GM18870 (cell line): Measurements from ENCODE around the gene NT5DC2.

Source experiments
- ATAC-seq: cut with Tn5 transposase; IDR thresholded peaks from one replicate; pipeline ENCODE4 v1.9.1; 2021; ENCODE audit warnings: moderate library complexity; ENCODE audit not compliant: unreplicated experiment

The NT5DC2 gene

DNA sequence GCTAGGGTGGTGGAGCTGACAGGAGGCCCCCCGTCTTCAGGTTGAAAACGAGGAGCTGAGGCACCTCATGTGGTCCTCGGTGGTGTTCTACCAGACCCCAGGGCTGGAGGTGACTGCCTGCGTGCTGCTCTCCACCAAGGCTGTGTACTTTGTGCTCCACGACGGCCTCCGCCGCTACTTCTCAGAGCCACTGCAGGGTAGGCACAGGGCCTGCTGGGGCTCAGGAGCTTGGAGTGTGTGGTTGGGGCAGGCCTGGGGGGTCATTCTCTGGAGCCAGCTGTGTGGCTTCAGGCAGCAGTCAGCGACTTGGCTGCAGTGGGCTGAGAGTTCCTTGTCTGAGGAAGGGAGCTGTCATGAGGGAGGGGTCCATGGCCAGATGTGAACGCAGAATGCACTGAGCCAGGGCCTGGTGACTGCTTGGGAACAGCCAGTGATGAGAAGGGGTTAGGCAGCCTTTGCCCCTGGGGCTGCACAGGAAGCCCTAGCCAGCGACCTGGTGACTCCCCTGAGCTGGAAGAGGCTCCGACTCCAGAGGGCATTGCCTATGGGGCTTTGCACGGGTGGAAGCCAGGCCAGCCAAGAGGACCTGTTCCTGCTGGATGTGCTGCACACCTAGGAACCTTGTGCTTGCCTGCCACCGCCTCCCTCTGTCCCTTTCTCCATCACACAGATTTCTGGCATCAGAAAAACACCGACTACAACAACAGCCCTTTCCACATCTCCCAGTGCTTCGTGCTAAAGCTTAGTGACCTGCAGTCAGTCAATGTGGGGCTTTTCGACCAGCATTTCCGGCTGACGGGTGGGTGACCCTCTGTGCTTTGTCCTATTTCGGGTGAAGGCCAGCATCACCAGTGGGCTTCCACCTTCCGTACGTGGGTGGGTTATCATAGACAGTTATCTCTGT is 43.4 kb downstream of the NT5DC2 start:
- ATAC-seq = no peak

DNA sequence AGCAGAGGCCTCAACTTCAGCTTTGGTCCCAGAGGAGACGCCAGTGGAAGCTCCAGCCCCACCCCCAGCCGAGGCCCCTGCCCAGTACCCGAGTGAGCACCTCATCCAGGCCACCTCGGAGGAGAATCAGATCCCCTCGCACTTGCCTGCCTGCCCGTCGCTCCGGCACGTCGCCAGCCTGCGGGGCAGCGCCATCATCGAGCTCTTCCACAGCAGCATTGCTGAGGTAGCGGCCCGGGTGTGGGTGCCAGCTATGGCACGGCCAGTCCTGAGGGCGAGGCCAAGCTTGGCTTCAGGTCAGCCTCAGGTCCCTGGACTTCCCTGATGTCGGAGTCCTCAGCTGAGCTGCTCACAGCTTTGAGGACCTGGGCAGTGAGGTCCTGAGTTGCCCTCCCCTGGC is 44.2 kb downstream of the NT5DC2 start:
- ATAC-seq = no peak

DNA sequence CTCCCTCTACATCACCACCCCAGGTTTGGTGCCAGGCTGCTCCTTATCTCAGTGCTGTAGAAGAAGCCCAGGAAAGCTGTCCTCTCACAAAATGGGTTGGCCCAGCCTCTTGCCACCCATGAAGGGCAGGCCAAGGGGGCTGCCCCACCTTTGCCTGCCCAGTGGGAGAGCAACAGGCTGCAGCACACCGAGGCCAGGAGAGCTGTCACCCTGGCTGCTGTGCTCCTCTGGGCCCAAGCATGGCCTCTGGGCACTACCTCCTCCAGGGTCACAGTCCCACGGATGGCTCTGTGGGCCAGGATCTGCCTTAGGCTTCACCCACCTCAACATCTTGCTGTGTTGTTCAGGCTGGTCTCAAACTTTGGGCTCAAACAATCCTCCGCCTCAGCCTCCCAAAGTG is 44.9 kb downstream of the NT5DC2 start:
- ATAC-seq = no peak

DNA sequence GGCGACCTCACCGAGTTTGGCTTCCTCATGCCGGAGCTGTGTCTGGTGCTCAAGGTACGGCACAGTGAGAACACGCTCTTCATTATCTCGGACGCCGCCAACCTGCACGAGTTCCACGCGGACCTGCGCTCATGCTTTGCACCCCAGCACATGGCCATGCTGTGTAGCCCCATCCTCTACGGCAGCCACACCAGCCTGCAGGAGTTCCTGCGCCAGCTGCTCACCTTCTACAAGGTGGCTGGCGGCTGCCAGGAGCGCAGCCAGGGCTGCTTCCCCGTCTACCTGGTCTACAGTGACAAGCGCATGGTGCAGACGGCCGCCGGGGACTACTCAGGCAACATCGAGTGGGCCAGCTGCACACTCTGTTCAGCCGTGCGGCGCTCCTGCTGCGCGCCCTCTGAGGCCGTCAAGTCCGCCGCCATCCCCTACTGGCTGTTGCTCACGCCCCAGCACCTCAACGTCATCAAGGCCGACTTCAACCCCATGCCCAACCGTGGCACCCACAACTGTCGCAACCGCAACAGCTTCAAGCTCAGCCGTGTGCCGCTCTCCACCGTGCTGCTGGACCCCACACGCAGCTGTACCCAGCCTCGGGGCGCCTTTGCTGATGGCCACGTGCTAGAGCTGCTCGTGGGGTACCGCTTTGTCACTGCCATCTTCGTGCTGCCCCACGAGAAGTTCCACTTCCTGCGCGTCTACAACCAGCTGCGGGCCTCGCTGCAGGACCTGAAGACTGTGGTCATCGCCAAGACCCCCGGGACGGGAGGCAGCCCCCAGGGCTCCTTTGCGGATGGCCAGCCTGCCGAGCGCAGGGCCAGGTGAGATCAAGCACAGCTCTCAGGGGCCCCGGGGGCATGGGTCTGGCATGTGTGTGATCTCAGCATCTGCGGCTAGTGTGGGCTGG is 45.6 kb downstream of the NT5DC2 start:
- no peak for ATAC-seq

DNA sequence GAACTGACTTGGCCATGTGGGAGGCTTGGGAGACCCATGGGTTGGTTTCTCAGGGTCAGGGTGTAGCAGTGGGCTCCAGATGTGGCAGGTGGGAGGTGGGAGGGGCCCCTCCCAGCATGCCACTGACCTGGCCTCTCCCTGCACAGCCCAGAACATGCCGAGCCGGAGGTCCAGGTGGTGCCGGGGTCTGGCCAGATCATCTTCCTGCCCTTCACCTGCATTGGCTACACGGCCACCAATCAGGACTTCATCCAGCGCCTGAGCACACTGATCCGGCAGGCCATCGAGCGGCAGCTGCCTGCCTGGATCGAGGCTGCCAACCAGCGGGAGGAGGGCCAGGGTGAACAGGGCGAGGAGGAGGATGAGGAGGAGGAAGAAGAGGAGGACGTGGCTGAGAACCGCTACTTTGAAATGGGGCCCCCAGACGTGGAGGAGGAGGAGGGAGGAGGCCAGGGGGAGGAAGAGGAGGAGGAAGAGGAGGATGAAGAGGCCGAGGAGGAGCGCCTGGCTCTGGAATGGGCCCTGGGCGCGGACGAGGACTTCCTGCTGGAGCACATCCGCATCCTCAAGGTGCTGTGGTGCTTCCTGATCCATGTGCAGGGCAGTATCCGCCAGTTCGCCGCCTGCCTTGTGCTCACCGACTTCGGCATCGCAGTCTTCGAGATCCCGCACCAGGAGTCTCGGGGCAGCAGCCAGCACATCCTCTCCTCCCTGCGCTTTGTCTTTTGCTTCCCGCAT is 46.4 kb downstream of the NT5DC2 start:
- ATAC-seq = no peak

DNA sequence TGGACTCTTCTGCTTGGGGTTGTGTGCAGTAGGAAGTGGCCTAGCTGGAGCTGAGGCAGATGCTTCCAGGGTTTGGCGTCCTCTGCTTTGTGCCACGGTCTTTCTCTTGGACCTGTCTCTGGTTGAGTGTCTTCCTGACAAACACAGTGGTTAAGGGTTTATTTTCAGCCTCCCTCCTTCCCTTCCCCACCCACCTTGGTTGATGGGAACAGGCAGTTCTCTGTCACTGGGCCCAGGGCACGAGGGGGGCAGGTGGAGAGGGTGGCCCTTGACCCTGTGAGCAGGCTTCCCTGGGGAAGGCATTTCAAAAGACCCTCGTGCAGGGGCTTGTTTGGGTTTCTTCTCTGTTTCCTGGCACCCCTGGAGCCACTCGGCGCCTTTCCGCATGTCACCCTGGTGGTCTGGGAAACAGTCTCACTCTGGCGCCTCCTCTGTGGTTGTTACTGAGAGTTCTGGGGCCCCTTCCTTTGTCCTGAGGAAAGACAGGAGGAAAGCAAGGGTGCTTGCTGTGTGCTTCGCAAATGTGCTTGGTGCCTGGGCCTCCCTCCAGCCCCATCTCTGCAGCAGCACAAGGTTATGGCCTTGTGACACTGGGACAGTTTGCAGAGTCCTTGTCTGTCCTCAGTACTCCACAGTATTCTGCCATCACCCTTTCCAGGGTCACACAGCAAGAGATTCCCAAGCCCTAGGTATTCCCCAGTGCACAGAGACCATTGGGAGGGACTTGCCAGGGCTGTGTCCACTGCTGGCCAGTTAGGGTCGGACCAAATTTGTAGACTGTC is 48.8 kb downstream of the NT5DC2 start:
- ATAC-seq = no peak

DNA sequence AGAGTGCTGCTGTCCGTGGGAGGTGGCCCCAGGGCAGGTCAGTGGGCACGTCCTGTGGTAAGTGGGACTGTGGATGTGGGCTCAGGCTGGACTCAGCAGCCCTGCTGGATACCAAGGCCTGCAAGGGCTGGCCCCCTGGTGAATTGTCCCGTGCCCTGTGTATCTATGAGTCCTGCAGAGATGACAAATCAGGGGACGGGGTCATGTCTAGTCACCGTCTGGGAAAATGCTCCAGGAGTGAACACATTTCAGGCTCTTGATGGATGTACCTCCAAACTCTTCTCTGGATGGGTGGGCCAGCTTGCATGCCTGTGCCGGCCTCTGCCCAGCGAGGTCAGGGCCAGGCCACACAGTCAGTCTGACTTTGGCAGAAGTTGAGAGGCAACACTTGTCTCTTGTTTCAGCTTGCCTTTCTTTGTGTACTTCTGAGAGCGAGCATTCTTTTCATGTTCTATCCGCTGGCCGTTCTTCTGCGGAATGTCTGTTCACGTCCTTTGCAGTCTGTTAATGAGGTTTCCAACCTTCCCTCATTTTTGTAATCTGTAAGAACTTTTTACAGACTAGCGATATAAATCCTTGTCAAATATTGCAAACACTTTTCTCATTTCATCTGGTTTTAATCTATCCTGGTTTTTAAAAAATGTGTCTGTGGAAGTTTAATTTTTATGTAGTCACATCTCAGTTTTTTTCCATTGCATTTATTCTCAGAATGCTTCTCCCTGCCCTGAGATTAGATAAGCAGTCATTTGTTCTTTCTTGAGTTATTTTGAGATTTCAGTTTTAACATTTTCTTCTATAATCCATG is 49.9 kb downstream of the NT5DC2 start:
- ATAC-seq = no peak

DNA sequence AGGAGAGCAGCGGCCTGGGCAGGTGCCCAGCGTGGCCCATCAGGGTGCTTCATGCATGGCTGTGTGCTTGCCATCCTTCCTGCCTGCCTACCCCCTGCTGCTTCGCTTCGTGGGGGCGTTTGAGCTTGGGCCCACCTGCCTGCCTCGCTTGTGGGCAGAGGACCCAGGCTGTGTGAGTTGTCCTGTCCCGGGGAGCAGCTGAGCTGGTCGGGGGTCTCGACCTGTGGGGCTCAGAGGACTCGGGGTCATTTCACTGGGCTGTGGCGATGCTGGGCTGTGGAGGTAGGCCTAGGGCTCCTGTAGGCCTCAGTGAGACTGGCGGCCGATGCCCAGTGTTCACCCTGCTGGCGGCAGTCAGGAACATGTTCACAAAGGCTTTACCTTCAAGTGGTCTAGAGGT is 50.6 kb downstream of the NT5DC2 start:
- no peak for ATAC-seq

DNA sequence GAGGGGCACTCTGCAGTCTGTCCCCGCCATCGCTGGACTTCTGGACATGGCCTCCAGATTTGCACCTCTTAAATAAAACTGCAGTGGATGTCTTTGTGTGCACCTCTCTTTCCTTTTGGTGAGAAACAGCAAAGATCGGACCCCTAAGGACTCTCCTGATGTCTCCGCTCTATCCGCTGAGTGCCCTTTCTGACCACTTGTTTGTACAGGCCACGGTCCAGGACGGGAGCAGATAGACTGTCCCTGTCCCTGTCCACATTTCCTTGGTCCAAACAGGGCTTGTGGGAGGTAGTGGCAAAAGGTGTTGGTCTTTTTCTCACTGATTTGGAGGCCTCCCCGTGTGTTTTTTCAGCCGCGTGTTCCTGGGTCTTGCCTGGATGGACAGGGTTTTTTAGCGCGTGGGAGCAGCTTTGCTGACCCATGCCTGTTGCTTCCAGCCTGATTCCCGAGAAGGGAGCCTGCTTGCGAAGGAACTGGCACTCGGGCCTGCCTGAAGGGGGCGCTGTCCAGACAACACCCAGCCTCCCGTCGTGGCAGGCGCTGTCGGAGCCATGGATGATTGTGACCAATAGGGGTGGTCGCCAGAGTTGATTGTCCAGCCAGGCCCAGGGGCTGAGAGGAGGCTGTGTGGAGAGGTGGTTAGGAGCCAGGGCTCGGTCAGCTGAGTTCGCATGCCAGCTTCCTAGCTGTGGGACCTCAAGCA is 51.7 kb downstream of the NT5DC2 start:
- no peak for ATAC-seq

DNA sequence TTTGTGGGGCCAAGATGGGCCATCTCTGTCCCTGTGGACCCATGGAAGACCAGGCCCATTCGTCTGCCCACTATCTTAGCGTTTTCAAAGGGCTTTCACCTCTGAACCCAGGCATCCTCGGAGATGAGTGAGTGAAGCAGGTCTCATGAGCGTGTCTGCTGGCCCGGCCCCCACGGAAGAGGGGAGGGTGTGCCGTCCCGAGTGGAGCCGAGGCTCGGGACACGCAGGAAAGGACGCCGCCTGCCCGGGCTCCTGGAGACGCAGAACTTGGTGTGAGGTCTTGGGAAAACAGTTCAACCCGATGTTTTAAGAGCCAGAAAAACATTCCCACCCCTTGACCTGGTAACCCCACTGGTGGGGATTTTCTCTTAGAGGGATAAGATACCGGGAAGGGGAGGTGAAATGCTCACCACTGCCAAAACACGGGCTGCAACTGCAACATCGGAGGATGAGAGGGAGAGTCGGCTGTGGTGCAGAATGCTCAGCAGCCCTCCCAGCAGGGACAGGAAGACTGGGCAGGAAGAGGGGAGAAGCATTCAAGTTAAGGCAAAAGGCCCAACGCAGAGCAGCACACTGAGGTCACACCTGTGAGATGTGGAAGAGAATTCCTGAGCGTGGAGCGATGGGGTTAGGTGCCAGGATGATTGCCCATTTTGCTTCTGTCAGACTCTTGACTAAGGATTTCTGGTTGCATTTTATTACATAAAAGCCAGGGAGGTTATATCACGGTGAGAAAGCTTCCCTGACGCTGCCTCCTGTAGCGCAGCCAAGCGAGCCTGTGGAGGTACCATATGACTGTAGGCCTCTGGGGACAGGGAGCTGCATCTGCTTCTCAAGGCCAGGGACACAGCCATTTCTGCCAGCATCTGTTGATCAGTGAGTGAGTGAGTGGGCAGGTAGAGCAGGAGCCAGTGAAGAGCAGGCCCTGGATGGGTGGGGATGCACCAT is 52.6 kb downstream of the NT5DC2 start:
- ATAC-seq = no peak

DNA sequence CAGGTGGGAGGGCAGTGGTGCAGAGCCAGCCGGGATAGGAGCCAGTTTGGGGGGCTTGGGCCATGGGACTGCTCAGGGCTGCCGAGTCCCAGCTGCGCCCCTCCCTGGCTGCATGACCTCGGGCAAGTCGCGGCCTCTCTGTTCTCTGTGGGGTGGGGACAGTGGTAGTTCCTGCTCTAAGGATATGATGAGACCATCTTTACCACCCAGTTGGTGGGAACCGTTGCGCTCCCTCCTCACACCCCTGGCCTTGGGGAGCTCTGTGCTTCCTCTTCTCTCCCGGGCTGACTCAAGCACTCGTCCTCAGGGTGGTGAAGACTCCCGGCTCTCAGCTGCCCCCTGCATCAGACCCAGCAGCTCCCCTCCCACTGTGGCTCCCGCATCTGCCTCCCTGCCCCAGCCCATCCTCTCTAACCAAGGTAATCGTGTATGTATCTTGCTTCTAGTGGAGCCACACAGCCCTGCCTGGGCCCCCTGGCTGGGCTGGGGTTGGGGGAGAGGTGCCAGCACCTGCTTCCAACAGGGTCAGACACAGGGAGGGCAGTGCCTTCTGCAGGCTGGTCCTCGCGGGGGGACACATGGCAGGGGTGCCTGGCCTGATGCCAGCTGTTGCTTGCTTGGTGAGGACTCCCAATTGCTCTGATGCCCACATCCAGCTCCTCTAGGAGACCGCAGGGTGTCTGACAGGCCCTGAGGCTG is 53.6 kb downstream of the NT5DC2 start:
- ATAC-seq = no peak

DNA sequence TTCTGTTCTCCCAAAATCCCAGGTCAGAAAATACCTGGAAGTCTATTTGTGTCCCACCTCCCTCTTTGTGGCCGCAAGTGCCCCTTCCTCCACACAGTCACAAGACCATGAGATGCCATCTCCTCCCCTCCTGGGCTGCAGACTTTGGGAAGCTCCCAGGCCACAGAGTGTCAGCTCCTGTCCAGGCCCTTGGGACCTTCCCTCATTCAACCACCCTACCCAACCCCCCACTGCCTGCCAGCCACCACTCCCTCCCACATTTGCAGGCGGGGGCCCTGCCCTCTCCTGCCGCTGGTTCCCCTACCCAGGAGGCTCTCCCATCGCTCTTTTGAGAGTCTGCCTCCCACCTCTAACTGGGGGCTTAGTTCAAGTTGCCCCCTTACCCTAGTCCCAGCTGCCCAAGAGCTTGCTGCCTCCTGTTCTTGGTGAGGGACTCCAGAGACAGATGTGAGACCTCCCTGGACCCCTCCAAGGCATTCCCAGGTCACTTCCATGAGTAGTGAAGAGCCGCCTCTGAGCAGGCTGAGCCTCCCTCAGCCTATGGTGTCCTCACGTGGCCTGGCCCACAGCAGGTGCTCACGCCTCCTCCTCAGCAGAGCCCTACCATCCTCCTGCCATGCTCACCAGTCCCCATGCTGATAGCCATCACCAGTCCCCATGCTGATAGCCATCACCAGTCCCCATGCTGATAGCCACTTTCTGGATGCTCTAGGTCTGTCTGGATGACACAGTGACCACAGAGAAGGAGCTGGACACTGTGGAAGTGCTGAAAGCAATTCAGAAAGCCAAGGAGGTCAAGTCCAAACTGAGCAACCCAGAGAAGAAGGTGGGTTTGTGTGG is 54.4 kb downstream of the NT5DC2 start:
- ATAC-seq = no peak

DNA sequence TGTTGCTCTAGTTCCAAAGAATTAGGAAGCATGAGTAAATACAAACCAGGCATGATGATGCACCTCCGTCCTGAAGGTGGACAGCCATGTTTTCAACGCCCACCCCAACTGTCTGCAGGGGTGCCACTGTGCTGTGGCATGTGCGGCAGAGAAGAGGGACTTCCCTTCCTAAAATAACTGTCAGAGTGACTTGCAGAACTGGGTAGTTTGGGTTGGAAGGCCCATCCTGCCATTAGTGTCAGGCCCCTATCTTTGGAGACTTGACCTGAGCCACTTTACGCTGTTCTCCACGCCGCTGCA is 55.9 kb downstream of the NT5DC2 start:
- no peak for ATAC-seq

DNA sequence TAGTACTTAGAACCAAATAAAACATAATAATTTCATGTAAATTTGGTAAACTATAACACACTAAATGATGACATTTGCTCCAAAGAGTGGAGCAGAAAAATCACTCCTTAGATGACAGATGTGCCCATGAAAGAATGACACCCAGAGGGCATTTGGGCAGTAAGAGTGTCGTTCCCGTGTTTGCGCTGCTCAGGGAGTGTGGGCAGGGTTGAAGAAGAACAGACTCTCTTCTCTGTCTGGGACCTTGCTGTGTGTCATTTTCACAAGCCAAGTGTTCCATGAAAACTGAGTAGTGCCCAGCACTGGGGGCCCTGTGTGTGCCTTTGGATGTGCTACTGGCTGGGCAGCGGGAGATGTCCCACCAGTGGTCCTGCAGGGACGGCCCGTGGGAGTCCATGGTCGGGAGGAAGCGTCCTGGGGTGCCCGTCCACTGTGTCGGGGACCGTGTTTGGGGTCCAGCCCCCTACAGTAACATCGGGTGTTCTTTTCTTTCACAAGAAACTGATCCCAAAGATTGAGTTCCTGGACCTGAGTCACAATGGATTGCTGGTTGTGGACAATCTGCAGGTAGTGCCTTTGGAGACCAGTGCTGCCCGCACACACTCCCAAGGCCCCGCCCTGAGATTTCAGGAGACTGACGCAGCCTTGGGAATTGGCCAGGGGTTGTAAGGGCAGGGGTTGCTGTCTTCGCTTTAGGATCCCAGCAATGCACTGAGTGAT is 56.4 kb downstream of the NT5DC2 start:
- no peak for ATAC-seq
